Natural killer cell treated with Interleukin-12 subunit alpha and Interleukin-12 subunit beta and Interleukin-15 and Interleukin-18, amount 100 ng/mL, for 72 hours (primary cell): Measurements from ENCODE around the gene CPNE4. TPM values are rescaled to one million over a fixed set of nuclear protein-coding genes. Genes with fewer than 3 reads are reported as not detected.
"Not testable (repeated sequence)": the region's sequence is repeated elsewhere in the genome, so short reads cannot be mapped to it uniquely, and the experiment has no call there.

Experiments used
- ATAC-seq, 2 donors: fragments of 150-1000 bp; cut with Tn5 transposase in 1 of 2; sonication (Bioruptor Pico), chemical (Tn5 transposase) in 1 of 2; 2 replicates each; pipeline ENCODE4 v1.10.0; 2021
- DNase-seq: peaks from one replicate; pipeline ENCODE4 v3.0.0; 2022; ENCODE audit warnings: low spot score
- H3K27ac Mint-ChIP-seq, 2 donors: 1 replicate in 1 of 2; 2 replicates in 1 of 2; pipeline ENCODE4 v1.8.0; 2022; ENCODE audit warnings: mixed read lengths in 2 of 2, mild to moderate bottlenecking in 1 of 2, moderate library complexity in 1 of 2
- H3K27me3 Mint-ChIP-seq, 2 donors: 1 replicate in 1 of 2; 2 replicates in 1 of 2; pipeline ENCODE4 v1.8.0; 2022; ENCODE audit warnings: mixed read lengths in 2 of 2
- H3K36me3 Mint-ChIP-seq: one replicate; pipeline ENCODE4 v1.8.0; 2022; ENCODE audit warnings: mixed read lengths
- H3K4me1 Mint-ChIP-seq, 2 donors: 1 replicate in 1 of 2; 2 replicates in 1 of 2; pipeline ENCODE4 v1.8.0; 2022; ENCODE audit warnings: low read depth in 2 of 2, mixed read lengths in 2 of 2, mild to moderate bottlenecking in 1 of 2
- H3K4me3 Mint-ChIP-seq: one replicate; pipeline ENCODE4 v1.8.0; 2022; ENCODE audit warnings: mixed read lengths
- H3K9me3 Mint-ChIP-seq: 2 replicates; pipeline ENCODE4 v1.8.0; 2022; ENCODE audit warnings: mixed read lengths
- total RNA-seq, 2 donors: library from RNA; stranded (reverse); gene quantifications; one replicate each; pipeline ENCODE4 v1.2.3, GENCODE V29; 2022

Gene CPNE4
- total RNA-seq, 2 donors from 2014 or later: not detected

DNA sequence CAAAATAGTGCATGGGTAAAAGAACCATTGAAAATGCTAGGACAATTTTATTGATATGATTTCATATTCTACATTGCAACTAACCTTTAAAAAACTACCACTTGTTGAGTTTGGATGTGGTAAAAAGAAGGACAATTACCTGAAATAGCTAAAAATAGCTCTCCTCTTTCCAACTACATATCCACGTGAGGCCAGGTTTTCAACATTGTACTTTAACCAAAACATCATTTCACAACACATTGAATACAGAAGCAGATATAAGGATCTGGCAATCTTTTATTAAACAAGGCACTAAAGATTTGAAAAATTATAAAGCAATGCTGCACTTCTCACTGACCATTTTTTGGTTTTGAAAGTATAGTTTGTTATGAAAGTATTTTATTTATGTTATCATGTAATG is 504.0 kb downstream of the CPNE4 start:
- Mint-ChIP-seq H3K27me3 (peaks cover 33 to 46% of the 10 kb centered on the region in 2 donors), H3K4me1 (no peaks in the 10 kb centered on the region), H3K9me3 (peaks cover 2% of the 10 kb centered on the region), H3K4me3 (no peak overlapping the region), H3K36me3 (no peaks in the 10 kb centered on the region), H3K27ac (no peak overlapping the region)
- ATAC-seq: no peak
- no peak for DNase-seq

DNA sequence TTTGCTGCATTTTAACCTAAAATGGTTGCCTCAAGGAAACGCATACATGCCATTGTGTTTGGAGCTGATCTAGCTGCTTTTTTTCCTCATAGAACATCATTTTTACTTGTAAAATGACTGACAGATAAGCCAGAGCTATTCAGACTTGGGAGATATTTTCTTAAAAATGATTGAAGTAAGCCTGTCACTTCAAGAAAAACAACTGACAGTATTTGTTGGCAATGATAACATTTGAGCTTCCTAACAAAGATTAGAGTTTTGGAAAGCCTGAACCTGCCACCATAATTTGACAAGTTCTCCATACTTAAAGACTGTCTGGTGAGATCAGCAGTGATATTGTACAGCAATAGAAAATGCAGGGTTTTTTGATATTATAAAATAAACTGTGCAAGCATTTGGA is 504.4 kb downstream of the CPNE4 start:
- H3K4me3 Mint-ChIP-seq: no peak overlapping the region
- peaks cover 32 to 47% of the 10 kb centered on the region in 2 donors for H3K27me3 Mint-ChIP-seq
- H3K36me3 Mint-ChIP-seq: no peaks in the 10 kb centered on the region
- no peak for DNase-seq
- peaks cover 2% of the 10 kb centered on the region for H3K9me3 Mint-ChIP-seq
- H3K4me1 Mint-ChIP-seq: no peaks in the 10 kb centered on the region
- H3K27ac Mint-ChIP-seq: no peak overlapping the region
- ATAC-seq: no peak

DNA sequence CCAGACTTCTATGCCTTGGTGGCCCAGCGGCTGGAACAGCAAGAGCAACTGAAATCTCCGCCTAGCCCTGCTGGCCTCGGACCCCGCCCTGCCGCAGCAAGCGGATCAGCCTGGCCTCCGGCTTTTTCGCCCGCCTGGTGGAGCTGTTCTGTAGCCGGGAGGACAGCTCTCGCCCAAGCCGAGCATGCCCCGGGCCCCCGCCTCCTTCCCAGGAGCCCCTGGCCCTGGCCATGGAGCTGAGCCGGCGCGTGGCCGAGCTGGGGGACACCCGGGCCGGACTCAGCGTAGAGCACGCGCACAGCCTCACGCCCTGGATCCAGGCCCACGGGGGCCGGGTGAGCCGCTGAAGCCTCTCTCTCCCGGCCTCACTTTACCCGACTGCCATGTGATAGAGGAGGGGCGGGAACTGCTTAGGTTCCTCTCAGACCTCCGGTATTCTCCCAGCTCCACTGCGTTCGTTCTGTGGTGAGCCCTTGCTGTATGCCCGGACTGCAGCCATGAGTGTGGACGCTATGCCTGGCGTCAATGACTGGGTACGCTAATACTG is 507.9 kb downstream of the CPNE4 start:
- no peak overlapping the region for H3K4me3 Mint-ChIP-seq
- no peak overlapping the region for H3K27ac Mint-ChIP-seq
- ATAC-seq (peak; percentile 43 to 60), DNase-seq (no peak)
- no peaks in the 10 kb centered on the region for H3K36me3 Mint-ChIP-seq
- H3K4me1 Mint-ChIP-seq: no peaks in the 10 kb centered on the region
- H3K9me3 Mint-ChIP-seq: no peaks in the 10 kb centered on the region
- peaks cover 29 to 39% of the 10 kb centered on the region in 2 donors for H3K27me3 Mint-ChIP-seq

DNA sequence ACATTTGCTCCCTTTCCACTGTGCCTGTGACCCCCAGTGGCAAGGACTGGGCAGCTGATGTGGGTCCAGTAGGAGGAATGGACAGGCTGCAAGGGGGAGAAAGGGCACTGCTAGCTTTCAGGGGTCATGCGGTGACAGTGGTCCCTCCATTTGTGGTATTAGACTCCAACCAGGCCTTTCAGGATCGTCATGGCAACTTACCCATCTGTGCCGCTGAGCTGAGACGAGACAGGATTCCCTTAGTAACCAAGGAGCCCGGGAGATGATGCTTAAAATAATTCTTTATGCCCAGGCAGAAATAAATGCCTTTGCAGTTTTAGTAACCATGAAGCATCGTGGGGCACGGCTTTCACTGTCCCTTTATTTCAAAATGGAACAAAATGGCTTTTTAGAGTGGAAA is 516.1 kb downstream of the CPNE4 start:
- H3K36me3 Mint-ChIP-seq: no peaks in the 10 kb centered on the region
- no peak for ATAC-seq
- no peaks in the 10 kb centered on the region for H3K9me3 Mint-ChIP-seq
- no peaks in the 10 kb centered on the region for H3K4me1 Mint-ChIP-seq
- no peak overlapping the region for H3K4me3 Mint-ChIP-seq
- peaks cover 9 to 13% of the 10 kb centered on the region in 2 donors for H3K27me3 Mint-ChIP-seq
- DNase-seq: no peak
- H3K27ac Mint-ChIP-seq: no peak overlapping the region

DNA sequence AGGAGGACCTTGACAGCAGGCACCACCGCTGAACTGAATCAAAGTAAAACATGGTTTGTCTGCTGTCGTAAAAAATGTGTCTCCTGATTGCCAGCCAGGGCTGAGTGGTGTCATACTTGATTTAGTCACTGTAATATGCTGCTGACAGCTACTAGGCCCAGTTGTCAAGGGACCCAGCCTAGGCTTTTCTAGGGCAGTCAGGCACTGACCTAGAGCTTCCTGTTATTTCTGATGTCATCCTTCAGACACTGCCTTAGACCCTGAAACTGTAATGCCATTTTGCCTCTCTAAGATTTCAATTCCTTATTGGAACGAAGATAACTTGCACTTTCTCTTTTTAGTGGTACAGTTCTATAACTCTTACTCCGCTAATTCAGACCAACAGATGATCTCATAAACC is 529.4 kb downstream of the CPNE4 start:
- no peak for DNase-seq
- no peak overlapping the region for H3K27ac Mint-ChIP-seq
- no peak overlapping the region for H3K4me3 Mint-ChIP-seq

DNA sequence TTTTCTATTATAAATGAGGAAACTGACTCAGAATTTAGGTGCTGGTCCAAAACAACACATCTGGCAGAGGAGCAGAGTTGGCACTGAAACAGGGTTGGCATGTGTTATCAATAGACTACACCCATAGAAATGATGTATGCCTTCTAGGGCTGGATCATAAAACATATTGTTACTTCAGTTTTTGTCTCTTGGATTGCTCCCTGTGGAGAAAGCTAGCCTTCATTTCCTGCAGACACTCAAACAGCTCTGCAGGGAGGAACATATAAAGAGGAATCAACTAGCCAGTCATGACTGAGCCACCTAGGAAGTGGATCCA is 531.5 kb downstream of the CPNE4 start:
- Mint-ChIP-seq H3K27ac (peak overlapping the region; percentile 98 to 99), H3K9me3 (no peaks in the 10 kb centered on the region), H3K4me1 (peaks cover 26 to 32% of the 10 kb centered on the region in 2 donors), H3K4me3 (peak overlapping the region; percentile 100), H3K27me3 (peaks cover 0 to 5% of the 10 kb centered on the region in 2 donors), H3K36me3 (peaks cover 17% of the 10 kb centered on the region)
- no peak for DNase-seq
- ATAC-seq: peak in 1 of 2 donors; percentile 8

More for the DNA sequence above, 529.4 kb downstream of the CPNE4 start:
- Mint-ChIP-seq H3K9me3 (no peaks in the 10 kb centered on the region), H3K4me1 (peaks cover 24 to 32% of the 10 kb centered on the region in 2 donors), H3K27me3 (peaks cover 0 to 5% of the 10 kb centered on the region in 2 donors), H3K36me3 (peaks cover 6% of the 10 kb centered on the region)
- ATAC-seq: no peak

DNA sequence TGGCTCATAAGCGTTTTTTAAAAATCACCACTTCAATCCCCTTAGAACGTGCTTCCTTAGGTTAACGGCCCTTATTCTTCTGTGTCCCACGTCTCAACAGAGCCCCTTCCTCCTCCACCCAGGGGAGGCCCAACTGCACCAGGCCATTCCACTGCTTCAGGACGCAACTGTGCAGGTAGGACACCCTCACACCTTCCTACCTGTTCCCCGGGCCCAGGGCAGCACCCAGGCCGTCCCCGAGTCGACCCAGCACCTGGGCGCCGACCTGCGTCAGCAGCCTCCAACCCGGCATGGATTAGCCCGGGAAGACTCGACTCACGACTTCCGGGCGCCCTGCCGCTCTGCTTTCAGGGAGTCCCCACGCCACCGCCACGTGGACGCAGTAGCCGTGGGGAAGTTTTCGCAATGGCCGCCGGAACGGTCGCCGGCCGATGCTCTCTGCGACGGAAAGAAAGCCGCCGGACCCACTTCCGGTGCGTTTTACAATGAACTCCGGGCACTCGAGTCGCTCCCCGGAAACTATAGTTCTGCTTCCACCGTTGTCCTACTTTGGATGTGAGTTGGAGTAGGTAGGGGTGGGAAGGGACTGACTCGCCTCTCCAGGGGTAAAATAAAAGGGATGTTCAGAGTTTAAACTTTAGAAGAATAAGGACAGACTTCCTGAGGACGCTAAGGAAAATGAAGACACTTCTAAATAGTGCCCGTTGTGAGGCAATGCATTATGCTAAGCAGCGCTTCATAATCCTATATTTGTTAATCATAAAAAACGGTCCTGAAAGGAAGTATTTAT is 532.1 kb downstream of the CPNE4 start, which contains the start of gene MRPL3:
TSS of gene MRPL3 (minus strand) at position 442 of the 790 bp plus-strand sequence. CDS start at position 292, 150 bp downstream.
- Mint-ChIP-seq H3K4me1 (peaks cover 26 to 32% of the 10 kb centered on the region in 2 donors), H3K4me3 (peak within 1 kb of the TSS; percentile 100), H3K27ac (peak within 1 kb of the TSS; percentile 98 to 99), H3K27me3 (peaks cover 0 to 3% of the 10 kb centered on the region in 2 donors), H3K9me3 (no peaks in the 10 kb centered on the region), H3K36me3 (peaks cover 17% of the 10 kb centered on the region)
- ATAC-seq: peak; percentile 97
- DNase-seq: peak; percentile 93

DNA sequence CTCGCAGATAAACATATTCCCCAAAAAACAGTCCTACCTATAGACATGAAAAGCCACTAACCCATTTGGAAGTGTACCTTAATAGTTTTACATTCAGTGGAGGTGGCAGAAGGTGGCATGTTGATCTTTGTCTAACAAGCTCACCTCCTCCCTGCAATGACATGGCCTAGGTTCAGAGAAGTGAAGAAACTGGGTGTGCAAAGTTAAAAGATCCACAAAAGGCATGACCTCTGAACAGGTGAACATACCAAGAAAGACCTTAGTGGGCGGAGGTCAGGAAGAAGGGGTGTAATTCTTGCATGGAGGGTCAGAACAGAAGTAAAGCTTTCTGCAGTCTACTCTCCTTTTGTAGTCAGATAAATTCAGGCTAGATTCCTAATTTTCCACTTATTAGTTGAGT is 532.9 kb downstream of the CPNE4 start:
- ATAC-seq: no peak
- Mint-ChIP-seq H3K9me3 (no peaks in the 10 kb centered on the region), H3K27ac (peak overlapping the region; percentile 98 to 99), H3K4me1 (peaks cover 28 to 34% of the 10 kb centered on the region in 2 donors), H3K4me3 (peak overlapping the region; percentile 100), H3K36me3 (peaks cover 20% of the 10 kb centered on the region), H3K27me3 (peaks cover 0 to 3% of the 10 kb centered on the region in 2 donors)
- no peak for DNase-seq

DNA sequence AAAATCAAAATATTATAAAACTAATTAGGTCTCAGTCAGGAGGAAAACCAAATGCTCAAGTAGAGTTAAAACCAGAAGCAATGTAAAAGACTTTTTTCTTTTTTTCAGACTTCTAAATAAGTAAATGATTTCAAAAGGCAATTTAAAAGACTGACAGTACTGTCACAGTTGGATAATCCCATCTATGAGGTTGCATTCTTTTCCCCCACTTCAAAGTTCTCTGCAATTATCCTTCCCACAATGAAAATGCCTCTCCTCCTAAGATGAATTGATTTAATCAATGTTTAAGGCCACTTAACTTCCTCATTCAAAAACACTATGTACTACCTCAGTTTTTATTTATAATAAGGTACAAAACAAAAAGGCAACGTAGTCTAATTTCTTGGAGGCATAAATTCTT is 540.1 kb downstream of the CPNE4 start:
- H3K27me3 Mint-ChIP-seq: no peaks in the 10 kb centered on the region
- H3K9me3 Mint-ChIP-seq: no peaks in the 10 kb centered on the region
- H3K4me3 Mint-ChIP-seq: no peak overlapping the region
- peaks cover 33% of the 10 kb centered on the region for H3K36me3 Mint-ChIP-seq
- H3K4me1 Mint-ChIP-seq: peaks cover 9 to 12% of the 10 kb centered on the region in 2 donors
- no peak for ATAC-seq
- no peak overlapping the region for H3K27ac Mint-ChIP-seq
- DNase-seq: no peak

DNA sequence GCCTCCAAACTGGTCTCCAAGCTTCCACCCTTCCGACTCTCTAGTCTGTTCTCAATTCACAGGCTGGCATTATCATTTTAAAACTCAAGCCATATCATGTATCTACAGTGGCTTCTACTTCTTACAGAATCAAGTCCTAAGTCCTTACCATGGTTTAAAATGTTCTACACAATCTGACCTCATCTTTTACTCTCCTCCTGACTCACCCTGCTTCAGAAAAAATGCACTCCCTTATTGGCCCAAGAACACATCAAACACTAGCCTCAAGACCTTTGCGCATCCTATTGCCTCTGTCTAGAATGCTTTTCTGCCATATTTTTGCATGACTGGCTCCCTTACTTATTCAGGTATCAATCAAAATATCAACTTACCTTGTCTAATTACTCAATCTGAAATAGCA is 543.0 kb downstream of the CPNE4 start:
- Mint-ChIP-seq H3K4me1 (peaks cover 5 to 9% of the 10 kb centered on the region in 2 donors), H3K36me3 (peaks cover 23% of the 10 kb centered on the region), H3K4me3 (no peak overlapping the region), H3K27ac (no peak overlapping the region), H3K27me3 (no peaks in the 10 kb centered on the region), H3K9me3 (no peaks in the 10 kb centered on the region)
- no peak for DNase-seq
- no peak for ATAC-seq

DNA sequence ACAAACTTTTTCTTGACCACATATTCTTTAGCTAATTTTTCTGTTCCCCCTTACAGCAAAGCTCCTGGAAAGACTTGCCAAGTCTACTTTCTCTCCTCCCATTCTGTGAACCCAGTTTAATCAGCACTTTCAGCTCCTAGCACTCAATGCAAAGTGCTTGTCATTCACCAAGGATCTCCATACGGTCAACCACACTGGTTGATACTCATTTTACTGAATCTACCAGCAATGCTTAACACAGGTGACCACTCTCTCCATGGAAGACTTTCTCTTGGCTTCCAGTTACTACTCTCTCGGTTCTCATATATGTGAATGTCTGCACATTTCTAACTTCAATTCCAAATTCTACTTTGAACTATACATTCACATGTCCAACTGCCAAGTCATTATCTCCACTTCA is 543.7 kb downstream of the CPNE4 start:
- no peak overlapping the region for H3K27ac Mint-ChIP-seq
- DNase-seq (no peak), ATAC-seq (no peak)
- peaks cover 0 to 12% of the 10 kb centered on the region in 2 donors for H3K4me1 Mint-ChIP-seq
- H3K36me3 Mint-ChIP-seq: peaks cover 17% of the 10 kb centered on the region
- no peaks in the 10 kb centered on the region for H3K27me3 Mint-ChIP-seq
- no peak overlapping the region for H3K4me3 Mint-ChIP-seq
- H3K9me3 Mint-ChIP-seq: no peaks in the 10 kb centered on the region

DNA sequence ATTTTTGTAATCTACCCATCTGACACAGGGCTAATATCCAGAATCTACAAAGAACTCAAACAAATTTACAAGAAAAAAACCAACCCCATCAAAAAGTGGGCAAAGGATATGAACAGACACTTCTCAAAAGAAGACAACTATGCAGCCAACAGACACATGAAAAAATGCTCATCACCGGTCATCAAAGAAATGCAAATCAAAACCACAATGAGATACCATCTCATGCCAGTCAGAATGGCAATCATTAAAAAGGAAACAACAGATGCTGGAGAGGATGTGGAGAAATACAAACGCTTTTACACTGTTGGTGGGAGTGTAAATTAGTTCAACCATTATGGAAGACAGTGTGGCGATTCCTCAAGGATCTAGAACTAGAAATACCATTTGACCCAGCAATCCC is 548.3 kb downstream of the CPNE4 start:
- H3K4me1 Mint-ChIP-seq, ATAC-seq, H3K9me3 Mint-ChIP-seq, H3K36me3 Mint-ChIP-seq, H3K27me3 Mint-ChIP-seq, H3K4me3 Mint-ChIP-seq, DNase-seq: not testable (repeated sequence)
- H3K27ac Mint-ChIP-seq: peak overlapping the region in 1 of 2 donors; percentile 10

DNA sequence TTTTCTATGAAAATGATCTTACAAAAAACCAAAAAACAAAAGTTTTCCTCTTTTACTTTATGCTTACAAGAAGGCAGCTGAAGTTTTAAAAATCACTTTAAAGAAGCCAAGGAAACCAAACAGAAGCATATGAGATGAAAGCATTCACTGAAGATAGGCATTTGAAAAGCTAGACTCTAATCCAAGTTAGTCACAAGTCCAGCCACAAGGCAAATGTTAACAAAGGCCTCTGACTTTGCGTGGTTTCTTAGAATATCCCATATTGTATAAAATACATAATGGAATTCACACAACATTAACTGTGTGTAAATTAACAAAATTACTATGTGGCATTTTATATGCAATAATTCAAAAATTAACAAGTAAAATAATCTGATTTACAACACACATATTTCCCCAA is 549.7 kb downstream of the CPNE4 start:
- H3K36me3 Mint-ChIP-seq: peaks cover 7% of the 10 kb centered on the region
- ATAC-seq: no peak
- DNase-seq: no peak
- H3K27ac Mint-ChIP-seq: no peak overlapping the region
- H3K4me1 Mint-ChIP-seq: peaks cover 0 to 4% of the 10 kb centered on the region in 2 donors
- H3K4me3 Mint-ChIP-seq: no peak overlapping the region
- H3K27me3 Mint-ChIP-seq: no peaks in the 10 kb centered on the region
- no peaks in the 10 kb centered on the region for H3K9me3 Mint-ChIP-seq

DNA sequence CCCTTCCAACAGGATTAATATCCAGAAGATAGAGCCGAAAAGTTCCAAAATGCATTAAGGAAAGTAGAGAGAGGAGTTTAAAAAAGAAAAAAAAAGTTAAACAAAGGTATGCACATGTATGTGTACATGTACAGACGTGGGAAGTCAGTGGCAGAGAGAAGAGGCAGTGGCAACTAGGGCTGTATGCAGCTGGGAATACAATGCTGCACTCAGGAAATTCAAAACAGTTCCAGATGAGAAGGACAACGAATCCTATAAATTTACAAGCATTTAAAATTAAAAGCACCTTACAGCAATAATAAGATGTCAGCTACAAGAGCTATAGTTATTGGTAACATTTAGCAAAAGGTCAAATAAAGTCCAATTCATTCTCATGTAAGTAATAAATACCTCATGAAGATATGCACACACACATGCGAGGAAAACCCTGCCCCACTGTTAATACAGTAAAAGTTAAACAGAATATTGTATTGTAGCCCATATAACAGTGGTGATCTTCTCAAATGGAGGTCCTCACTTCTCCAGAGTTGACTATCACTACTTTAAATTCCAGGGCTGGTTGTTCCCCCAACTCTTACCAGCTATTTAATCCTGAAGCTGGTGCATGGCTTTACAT is 550.2 kb downstream of the CPNE4 start:
- no peak for DNase-seq
- H3K4me3 Mint-ChIP-seq: no peak overlapping the region
- no peak for ATAC-seq
- no peak overlapping the region for H3K27ac Mint-ChIP-seq
- H3K36me3 Mint-ChIP-seq: peaks cover 10% of the 10 kb centered on the region
- H3K4me1 Mint-ChIP-seq: peaks cover 0 to 4% of the 10 kb centered on the region in 2 donors
- H3K27me3 Mint-ChIP-seq: no peaks in the 10 kb centered on the region
- no peaks in the 10 kb centered on the region for H3K9me3 Mint-ChIP-seq
